CD4-positive, alpha-beta T cell treated with Interleukin-2 at 100 ng/mL for 4 hours (primary cell): ENCODE results near the gene TBX2.
"Not testable (repeated sequence)": the region's sequence is repeated elsewhere in the genome, so short reads cannot be mapped to it uniquely, and the experiment has no call there.

Experiments used
- DNase-seq: peaks from one replicate; pipeline ENCODE4 v3.0.0-alpha.2; 2020; ENCODE audit warnings: low spot score

The TBX2 gene

GRCh38 chr17:61399131-61400065 lies at the start of gene TBX2:
TSS of gene TBX2 (plus strand) at chr17:61399843. CDS start at chr17:61400177, 334 bp downstream.
- no peak for DNase-seq

- DNase-seq, result no peak
These were observed 47.8 kb upstream of the TBX2 start for GRCh38 chr17:61351745-61352407.

GRCh38 chr17:61352408-61352770 lies 47.3 kb upstream of the TBX2 start:
- DNase-seq, result no peak

- no peak for DNase-seq
These were observed 46.7 kb upstream of the TBX2 start for GRCh38 chr17:61352781-61353491.

GRCh38 chr17:61353615-61354014 lies 46.0 kb upstream of the TBX2 start:
- DNase-seq, result no peak

GRCh38 chr17:61354895-61355874 lies 44.5 kb upstream of the TBX2 start:
- DNase-seq, result no peak

GRCh38 chr17:61357061-61357460 lies 42.6 kb upstream of the TBX2 start:
- not testable (repeated sequence) for DNase-seq

GRCh38 chr17:61359513-61359912 lies 40.1 kb upstream of the TBX2 start:
- DNase-seq, result not testable (repeated sequence)

GRCh38 chr17:61360318-61360943 lies 39.2 kb upstream of the TBX2 start:
- no peak for DNase-seq

GRCh38 chr17:61361084-61361483 lies 38.6 kb upstream of the TBX2 start:
- no peak for DNase-seq

- no peak for DNase-seq
These were observed 37.2 kb upstream of the TBX2 start for GRCh38 chr17:61362396-61362795.

GRCh38 chr17:61362852-61363600 lies 36.6 kb upstream of the TBX2 start:
- DNase-seq, result no peak

DNA sequence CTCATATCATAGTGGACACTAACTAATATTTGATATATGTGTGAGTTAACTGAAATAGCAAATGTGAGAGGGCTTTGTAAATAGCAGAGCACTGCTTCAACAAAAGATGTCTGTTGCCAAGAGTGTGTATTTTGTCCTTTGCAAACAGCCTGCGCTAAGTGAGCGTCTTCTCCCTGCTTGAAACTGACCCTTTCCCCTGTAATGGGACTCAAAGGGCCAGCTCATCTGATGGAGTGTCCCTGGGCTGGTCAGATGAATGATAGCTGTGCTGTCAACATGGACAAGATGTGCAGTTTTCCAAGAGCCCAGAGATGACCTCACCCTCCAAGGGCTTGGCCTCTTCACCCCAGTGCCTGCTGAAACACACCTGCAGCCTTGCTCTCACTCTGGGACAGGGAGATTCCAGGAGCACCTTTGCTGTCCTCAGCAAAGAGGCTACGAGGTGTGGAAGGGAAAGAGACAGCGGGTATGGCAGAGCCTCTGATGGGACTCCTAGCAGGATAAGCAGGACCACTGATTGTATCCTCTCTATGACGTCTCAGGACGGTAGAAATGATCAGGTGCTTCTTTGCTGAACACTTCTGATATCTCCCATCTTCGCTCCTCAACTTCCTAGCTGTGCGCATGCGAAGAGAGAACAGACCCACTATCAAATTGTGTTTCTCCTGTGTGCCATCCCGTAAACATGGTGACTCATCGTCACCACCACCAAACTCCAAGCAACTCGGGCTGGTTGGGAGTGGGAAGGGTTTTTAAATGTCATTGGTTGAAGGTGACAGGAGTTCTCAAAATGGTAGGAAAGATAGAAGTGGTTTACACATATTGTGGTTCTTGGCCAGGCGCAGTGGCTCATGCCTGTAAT lies 35.8 kb upstream of the TBX2 start:
- DNase-seq, result no peak

DNA sequence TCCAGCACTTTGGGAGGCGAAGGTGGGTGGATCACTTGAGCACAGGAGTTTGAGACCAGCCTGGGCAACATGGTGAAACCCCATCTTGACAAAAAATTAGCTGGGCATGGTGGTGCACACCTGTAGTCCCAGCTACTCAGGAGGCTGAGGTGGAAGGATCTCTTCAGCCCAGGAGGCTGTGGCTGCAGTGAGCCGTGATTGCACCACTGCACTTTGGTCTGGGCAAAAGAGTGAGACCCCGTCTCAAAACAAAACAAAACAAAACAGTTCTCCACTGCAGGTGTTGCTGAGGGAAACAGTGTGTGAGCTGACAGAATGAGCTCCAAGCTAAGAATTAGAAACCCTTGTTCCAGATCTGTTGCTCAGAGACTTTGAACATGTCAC lies 35.2 kb upstream of the TBX2 start:
- DNase-seq, result no peak

DNA sequence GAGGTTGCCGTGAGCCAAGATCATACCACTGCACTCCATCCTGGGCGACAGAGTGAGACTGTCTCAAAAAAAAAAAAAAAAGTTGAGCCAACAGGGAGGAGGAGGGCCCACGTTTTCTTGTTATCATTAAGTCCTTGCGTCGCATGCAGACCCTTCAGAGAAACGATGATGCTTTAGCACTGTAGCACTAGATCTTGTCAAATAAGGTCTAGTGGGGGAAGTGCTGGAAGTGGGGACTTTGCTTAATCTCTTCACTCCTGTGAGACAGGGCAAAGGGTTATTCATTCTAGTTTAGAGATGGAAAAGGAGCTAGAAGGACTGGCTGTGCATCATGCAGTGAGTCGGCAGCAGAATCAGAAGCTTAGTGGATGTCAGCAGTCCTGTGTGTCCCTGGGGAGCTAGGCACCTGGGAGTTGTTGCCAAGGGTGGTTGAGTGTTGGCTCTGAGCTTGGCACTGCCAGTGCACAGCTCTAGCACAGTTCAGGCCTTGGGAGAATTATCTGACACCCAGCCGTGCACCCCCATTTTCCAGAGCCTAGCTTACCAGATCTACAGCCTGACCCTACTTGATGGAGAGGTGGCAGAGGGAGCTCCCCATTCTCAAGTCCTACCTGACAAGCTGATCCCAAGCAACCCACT lies 33.4 kb upstream of the TBX2 start:
- no peak for DNase-seq

- no peak for DNase-seq
These were observed 32.8 kb upstream of the TBX2 start for GRCh38 chr17:61366715-61367413.

DNA sequence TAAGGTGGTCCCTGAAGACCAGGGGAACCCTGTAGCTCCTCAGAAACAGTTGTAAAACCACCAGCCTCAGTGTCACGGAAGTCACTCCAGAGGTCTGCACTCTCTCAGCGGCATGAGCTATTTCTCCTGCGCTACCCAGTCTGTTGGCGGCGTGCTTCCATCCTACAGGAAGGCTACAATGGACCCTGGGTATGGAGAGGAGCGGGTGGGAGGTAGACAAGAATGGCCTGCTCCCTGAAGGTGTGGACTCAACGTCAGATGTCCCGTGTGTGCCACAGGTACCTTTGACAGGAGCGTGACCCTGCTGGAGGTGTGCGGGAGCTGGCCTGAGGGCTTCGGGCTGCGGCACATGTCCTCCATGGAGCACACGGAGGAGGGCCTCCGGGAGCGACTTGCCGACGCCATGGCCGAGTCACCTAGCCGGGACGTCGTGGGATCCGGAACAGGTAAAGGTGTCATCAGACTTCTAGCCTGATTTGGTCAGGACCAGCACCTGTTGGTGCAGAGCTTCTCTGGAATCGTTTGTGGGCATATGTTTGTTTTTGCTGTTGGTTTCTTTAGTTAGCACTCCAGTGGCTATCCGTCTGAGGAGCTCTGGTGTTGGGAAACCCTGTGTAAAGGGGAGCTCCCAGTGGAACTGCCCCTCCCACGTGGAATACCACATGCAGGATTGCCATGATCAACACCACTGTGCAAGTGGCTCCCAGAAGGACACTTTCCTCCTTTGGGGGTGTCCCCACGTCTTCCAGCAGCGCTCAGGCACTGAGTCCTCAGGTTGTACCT lies 31.4 kb upstream of the TBX2 start:
- no peak for DNase-seq
